ENCODE data around the gene SEMA7A.

DNA sequence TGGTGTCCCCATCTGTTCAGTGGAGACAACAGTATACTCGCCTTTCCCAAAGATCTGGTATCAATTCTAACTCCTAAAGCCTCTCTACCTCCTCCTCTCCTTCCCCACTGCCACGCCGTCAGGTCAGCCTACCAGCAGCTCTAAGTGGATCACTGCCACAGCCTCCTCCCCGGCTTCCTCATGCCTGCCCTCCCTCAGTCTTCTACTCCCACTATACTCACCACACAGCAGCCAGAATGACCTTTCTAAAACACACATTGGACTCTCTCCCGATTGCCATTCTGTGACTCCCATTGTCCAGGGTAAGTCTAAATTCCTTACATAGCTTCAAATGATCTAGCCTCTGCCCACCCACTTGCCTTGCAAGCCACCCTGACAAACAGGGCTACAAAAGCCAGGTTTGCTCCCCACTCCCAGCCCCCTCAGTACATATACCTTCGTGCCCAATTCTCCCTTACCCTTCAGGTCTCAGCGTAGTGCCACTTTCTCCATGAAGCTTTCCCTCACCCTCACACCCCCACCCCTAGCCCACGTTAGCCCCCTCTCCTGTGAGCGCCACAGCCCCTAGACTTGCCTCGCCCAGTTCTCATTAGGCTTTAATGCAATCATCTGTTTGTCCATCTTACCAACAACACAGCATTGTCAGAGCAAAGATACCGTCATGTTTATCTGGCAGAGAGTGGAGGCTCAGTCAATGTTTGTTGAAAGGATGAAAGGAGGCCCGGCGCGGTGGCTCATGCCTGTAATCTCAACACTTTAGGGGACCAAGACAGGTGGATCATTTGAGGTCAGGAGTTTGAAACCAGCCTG is 9.5 kb upstream of the SEMA7A start:
- TF ChIP-seq, protein P1, sequence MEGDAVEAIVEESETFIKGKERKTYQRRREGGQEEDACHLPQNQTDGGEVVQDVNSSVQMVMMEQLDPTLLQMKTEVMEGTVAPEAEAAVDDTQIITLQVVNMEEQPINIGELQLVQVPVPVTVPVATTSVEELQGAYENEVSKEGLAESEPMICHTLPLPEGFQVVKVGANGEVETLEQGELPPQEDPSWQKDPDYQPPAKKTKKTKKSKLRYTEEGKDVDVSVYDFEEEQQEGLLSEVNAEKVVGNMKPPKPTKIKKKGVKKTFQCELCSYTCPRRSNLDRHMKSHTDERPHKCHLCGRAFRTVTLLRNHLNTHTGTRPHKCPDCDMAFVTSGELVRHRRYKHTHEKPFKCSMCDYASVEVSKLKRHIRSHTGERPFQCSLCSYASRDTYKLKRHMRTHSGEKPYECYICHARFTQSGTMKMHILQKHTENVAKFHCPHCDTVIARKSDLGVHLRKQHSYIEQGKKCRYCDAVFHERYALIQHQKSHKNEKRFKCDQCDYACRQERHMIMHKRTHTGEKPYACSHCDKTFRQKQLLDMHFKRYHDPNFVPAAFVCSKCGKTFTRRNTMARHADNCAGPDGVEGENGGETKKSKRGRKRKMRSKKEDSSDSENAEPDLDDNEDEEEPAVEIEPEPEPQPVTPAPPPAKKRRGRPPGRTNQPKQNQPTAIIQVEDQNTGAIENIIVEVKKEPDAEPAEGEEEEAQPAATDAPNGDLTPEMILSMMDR (conservative IDR thresholded peaks at IDR 0.05): no peak
- TF ChIP-seq ZFX (IDR thresholded peaks at IDR 0.05): no peak

Data from C4-2B (cell line).